DLD1 (cell line): ENCODE results near the gene MARCHF9.

Experiments
- in situ Hi-C: cut with HindIII; loops from 2 replicates; pipeline ENCODE4 v1.10.0; 2017; ENCODE audit warnings: low sequenced_read_pairs

The MARCHF9 gene

GRCh38 chr12:57724003-57724935 lies 30.6 kb upstream of the MARCHF9 start:
- in situ Hi-C loops, result no loop called here

- in situ Hi-C loops, result no loop called here
These were observed 29.8 kb upstream of the MARCHF9 start for GRCh38 chr12:57724936-57725740.

- in situ Hi-C loops, result no loop called here
These were observed 29.1 kb upstream of the MARCHF9 start for GRCh38 chr12:57725851-57726150.

GRCh38 chr12:57726151-57726883 lies 28.6 kb upstream of the MARCHF9 start:
- in situ Hi-C loops, result no loop called here

- in situ Hi-C loops, result no loop called here
These were observed 27.8 kb upstream of the MARCHF9 start for GRCh38 chr12:57726884-57727757.

- in situ Hi-C loops, result no loop called here
These were observed 27.0 kb upstream of the MARCHF9 start for GRCh38 chr12:57727758-57728395.

- in situ Hi-C loops, result no loop called here
These were observed 25.5 kb upstream of the MARCHF9 start for GRCh38 chr12:57729321-57729844.

GRCh38 chr12:57730336-57731067 lies 24.4 kb upstream of the MARCHF9 start:
- in situ Hi-C loops, result no loop called here

- in situ Hi-C loops, result no loop called here
These were observed 23.4 kb upstream of the MARCHF9 start for GRCh38 chr12:57731411-57732080.

GRCh38 chr12:57732270-57732669 lies 22.6 kb upstream of the MARCHF9 start:
- in situ Hi-C loops, result no loop called here

GRCh38 chr12:57732726-57733593 lies 21.9 kb upstream of the MARCHF9 start:
- in situ Hi-C loops, result no loop called here

- in situ Hi-C loops, result no loop called here
These were observed 21.0 kb upstream of the MARCHF9 start for GRCh38 chr12:57733928-57734327.

GRCh38 chr12:57734591-57734990 lies 20.3 kb upstream of the MARCHF9 start:
- in situ Hi-C loops, result no loop called here

- in situ Hi-C loops, result no loop called here
These were observed 19.6 kb upstream of the MARCHF9 start for GRCh38 chr12:57735198-57735855.

GRCh38 chr12:57735952-57736740 lies 18.8 kb upstream of the MARCHF9 start:
- in situ Hi-C loops, result no loop called here
